Uterus (tissue), 4 donors: ENCODE data around the gene IFITM10. TPM values are rescaled to one million over a fixed set of nuclear protein-coding genes. Genes with fewer than 3 reads are reported as not detected.

Source experiments
- DNase-seq, 2 donors: peaks; one replicate each; pipeline ENCODE4 v3.0.0-alpha.2; 2019 to 2020
- H3K27ac ChIP-seq, 2 donors: fragments of 200-600 bp; sonication (generic); 1 replicate in 1 of 2; 2 replicates in 1 of 2; pipeline ENCODE4 v1.5.1; 2016 to 2018
- H3K27me3 ChIP-seq, 2 donors: fragments of 200-600 bp; sonication (generic); one replicate each; pipeline ENCODE4 v1.5.1; 2018 to 2019; ENCODE audit warnings: control low read depth in 1 of 2
- H3K36me3 ChIP-seq, 2 donors: fragments of 200-600 bp; sonication (generic); one replicate each; pipeline ENCODE4 v1.5.1; 2019; ENCODE audit warnings: control low read depth in 1 of 2
- H3K4me1 ChIP-seq, 2 donors: fragments of 200-600 bp; sonication (generic); one replicate each; pipeline ENCODE4 v1.5.1; 2018 to 2019; ENCODE audit warnings: control low read depth in 1 of 2
- H3K4me3 ChIP-seq, 2 donors: fragments of 200-600 bp; sonication (generic); 1 replicate in 1 of 2; 2 replicates in 1 of 2; pipeline ENCODE4 v1.5.1; 2018 to 2019; ENCODE audit warnings: mild to moderate bottlenecking in 1 of 2
- H3K9me3 ChIP-seq, 2 donors: fragments of 200-600 bp; sonication (generic); one replicate each; pipeline ENCODE4 v1.5.1; 2019; ENCODE audit warnings: control low read depth in 1 of 2
- CTCF ChIP-seq, 4 experiments: fragments of 200-600 bp in 2 of 4; fragments of 450-650 bp in 2 of 4; sonication (generic) in 2 of 4; IDR thresholded peaks; one replicate each; pipeline ENCODE4 v1.5.1; 2016 to 2019; ENCODE audit warnings: antibody characterized with exemption in 4 of 4, mild to moderate bottlenecking in 2 of 4, moderate library complexity in 1 of 4
- POLR2A ChIP-seq, 2 donors: fragments of 450-650 bp; IDR thresholded peaks; one replicate each; pipeline ENCODE4 v1.6.1; 2016; ENCODE audit warnings: antibody characterized with exemption in 2 of 2, mild to moderate bottlenecking in 1 of 2, moderate library complexity in 1 of 2
- intact Hi-C: fragments of 100-400 bp; cut with DNase I; formaldehyde crosslinking; loops from one replicate; pipeline ENCODE4 v1.15.1; 2023; ENCODE audit warnings: low total_unique reads
- total RNA-seq, 4 donors: library from RNA; depleted of rRNA in 3 of 4; stranded (reverse); fragments of >200 nt in 3 of 4; gene quantifications; one replicate each; pipeline versions ENCODE4 v1.1.0 to v1.2.4, GENCODE V29; 2014 to 2023
- donor health status: DM: yes; HTN: yes; CAD: no.

Gene IFITM10
- total RNA-seq, 4 donors from 2014 or later = 0.85 TPM; not detected in 3

DNA sequence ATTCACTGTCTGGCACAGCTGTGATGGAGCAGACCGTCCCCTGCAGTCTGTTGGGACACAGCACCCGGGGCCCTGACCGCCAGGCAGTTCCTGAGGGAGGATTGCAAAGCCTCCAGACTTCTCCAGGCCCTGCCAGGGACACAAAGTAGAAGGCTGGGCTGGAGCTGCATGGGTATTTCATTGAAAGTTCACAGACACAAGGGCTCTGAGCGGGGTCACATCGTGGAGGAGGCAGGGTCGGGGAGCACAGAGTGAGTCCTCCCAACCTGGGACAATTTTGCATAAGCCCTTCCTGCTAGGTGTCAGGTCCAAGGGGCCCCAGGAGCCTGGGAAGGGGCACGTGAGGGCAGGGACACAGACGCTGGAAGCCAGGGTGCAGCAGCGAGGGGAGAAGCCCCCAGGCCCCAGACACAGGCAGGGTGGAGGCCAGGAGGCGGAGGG is 15.7 kb downstream of the IFITM10 start:
- TF ChIP-seq CTCF (IDR thresholded peaks at IDR 0.05) (no peak), POLR2A (IDR thresholded peaks at IDR 0.05) (no peak)
- H3K4me1 ChIP-seq = no peaks in the 10 kb centered on the region
- no peak for DNase-seq
- intact Hi-C loops = no loop called here
- peaks cover 0 to 11% of the 10 kb centered on the region in 2 donors for H3K9me3 ChIP-seq
- no peak overlapping the region for H3K27ac ChIP-seq
- H3K36me3 ChIP-seq = no peaks in the 10 kb centered on the region
- peaks cover 0 to 4% of the 10 kb centered on the region in 2 donors for H3K27me3 ChIP-seq
- H3K4me3 ChIP-seq = no peak overlapping the region

- intact Hi-C loops = no loop called here
- DNase-seq = no peak
- peaks cover 0 to 11% of the 10 kb centered on the region in 2 donors for H3K9me3 ChIP-seq
- no peaks in the 10 kb centered on the region for H3K4me1 ChIP-seq
- TF ChIP-seq POLR2A (IDR thresholded peaks at IDR 0.05) (no peak), CTCF (IDR thresholded peaks at IDR 0.05) (no peak)
- H3K27me3 ChIP-seq = peaks cover 0 to 4% of the 10 kb centered on the region in 2 donors
- no peak overlapping the region for H3K4me3 ChIP-seq
- H3K36me3 ChIP-seq = no peaks in the 10 kb centered on the region
- H3K27ac ChIP-seq = no peak overlapping the region
Observed at GRCh38 chr11:1733716-1734640, 16.4 kb downstream of the IFITM10 start.

- no peaks in the 10 kb centered on the region for H3K36me3 ChIP-seq
- H3K9me3 ChIP-seq = peaks cover 0 to 11% of the 10 kb centered on the region in 2 donors
- no peak for TF ChIP-seq POLR2A (IDR thresholded peaks at IDR 0.05)
- no peaks in the 10 kb centered on the region for H3K4me1 ChIP-seq
- H3K27me3 ChIP-seq = peaks cover 0 to 4% of the 10 kb centered on the region in 2 donors
- no peak for DNase-seq
- intact Hi-C loops = no loop called here
- H3K27ac ChIP-seq = no peak overlapping the region
- H3K4me3 ChIP-seq = no peak overlapping the region
Observed at GRCh38 chr11:1733009-1733715, 17.2 kb downstream of the IFITM10 start.

GRCh38 chr11:1732418-1733008 is 17.9 kb downstream of the IFITM10 start:
- no peak for TF ChIP-seq POLR2A (IDR thresholded peaks at IDR 0.05)
- no peak for TF ChIP-seq CTCF (IDR thresholded peaks at IDR 0.05)
- H3K36me3 ChIP-seq = no peaks in the 10 kb centered on the region
- H3K27ac ChIP-seq = no peak overlapping the region
- peaks cover 0 to 4% of the 10 kb centered on the region in 2 donors for H3K27me3 ChIP-seq
- no peak overlapping the region for H3K4me3 ChIP-seq
- intact Hi-C loops = no loop called here
- DNase-seq = no peak
- peaks cover 0 to 11% of the 10 kb centered on the region in 2 donors for H3K9me3 ChIP-seq
- no peaks in the 10 kb centered on the region for H3K4me1 ChIP-seq

DNA sequence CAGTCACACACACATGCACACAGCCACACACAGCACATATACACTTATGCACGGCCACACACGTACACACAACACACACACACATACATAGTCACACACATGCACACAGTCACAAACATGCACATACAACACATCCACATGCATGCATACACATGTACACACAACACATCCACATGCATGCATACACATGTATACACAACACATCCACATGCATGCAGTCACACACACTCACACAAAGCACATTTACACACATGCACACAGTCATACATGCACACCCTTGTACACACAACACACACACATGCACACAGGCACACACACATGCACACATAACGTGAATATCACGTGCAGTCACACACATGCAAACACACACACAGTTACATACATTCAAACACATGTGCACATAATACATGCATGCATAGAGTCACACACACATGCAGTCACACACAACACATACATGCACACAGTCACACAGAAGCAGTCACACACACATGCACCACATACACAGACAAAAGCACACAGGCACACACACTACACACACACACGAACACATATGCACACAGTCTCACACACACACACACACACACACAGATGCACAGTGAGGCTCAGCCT is 18.8 kb downstream of the IFITM10 start:
- Histone ChIP-seq H3K9me3 (peaks cover 0 to 3% of the 10 kb centered on the region in 2 donors), H3K27ac (no peak overlapping the region), H3K27me3 (peaks cover 0 to 4% of the 10 kb centered on the region in 2 donors), H3K4me1 (no peaks in the 10 kb centered on the region), H3K36me3 (no peaks in the 10 kb centered on the region), H3K4me3 (no peak overlapping the region)
- no peak for DNase-seq
- no peak for TF ChIP-seq CTCF (IDR thresholded peaks at IDR 0.05)
- intact Hi-C loops = no loop called here
